ENCODE results near the gene FARSB. TPM values are rescaled to one million over a fixed set of nuclear protein-coding genes. Genes with fewer than 3 reads are reported as not detected.

Gene FARSB
- total RNA-seq, 1 experiment from 2014 or later: 50.2 TPM

DNA sequence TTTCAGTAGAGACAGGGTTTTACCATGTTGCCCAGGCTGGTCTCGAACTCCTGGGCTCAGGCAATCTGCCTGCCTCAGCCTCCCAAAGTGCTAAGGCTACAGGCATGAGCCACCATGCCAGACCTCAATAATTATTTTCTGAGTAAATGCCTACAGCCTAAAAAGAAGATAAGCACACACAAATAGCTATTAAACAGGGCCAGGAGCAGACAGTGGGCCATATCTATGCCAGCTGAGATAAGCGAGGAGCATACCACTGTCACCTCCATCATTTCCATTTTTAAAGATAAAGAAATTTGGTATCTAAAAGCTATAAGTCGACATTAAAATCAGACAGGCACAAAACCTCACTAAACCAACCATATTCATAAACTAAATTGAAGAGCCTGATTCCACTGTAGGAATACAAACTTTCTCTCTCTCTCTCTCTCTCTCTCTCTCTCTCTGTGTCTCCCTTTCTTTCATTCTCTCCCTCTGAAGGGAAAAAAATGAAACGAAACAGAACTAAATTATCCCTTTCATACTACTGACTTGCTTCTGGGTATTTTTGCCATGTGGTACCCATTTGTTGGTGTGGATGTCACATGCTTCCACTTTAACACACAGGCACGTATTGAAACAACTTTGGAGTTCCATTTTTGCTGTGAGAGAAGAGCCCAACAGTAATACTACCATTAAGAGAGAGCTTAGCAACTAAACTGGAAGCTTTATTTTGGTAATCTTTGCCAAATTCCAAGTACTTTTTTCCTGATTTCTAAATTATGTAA lies 51.0 kb downstream of the FARSB start:
- no peaks in the 10 kb centered on the region; the same call in 1 of the 2 replicates for H3K79me2 ChIP-seq (ENCODE audit: low read depth)
- H3K9me3 ChIP-seq (ENCODE audit: insufficient read depth, low read depth): no peaks in the 10 kb centered on the region
- H3K4me2 ChIP-seq: no peak overlapping the region
- H3K27me3 ChIP-seq (ENCODE audit: insufficient read depth, low read depth): no peaks in the 10 kb centered on the region
- intact Hi-C loops (cut with micrococcal nuclease; ENCODE audit: unreplicated experiment): no loop called here
- peaks cover 44% of the 10 kb centered on the region for H3K36me3 ChIP-seq (ENCODE audit: low read depth)
- TF ChIP-seq, protein P1, sequence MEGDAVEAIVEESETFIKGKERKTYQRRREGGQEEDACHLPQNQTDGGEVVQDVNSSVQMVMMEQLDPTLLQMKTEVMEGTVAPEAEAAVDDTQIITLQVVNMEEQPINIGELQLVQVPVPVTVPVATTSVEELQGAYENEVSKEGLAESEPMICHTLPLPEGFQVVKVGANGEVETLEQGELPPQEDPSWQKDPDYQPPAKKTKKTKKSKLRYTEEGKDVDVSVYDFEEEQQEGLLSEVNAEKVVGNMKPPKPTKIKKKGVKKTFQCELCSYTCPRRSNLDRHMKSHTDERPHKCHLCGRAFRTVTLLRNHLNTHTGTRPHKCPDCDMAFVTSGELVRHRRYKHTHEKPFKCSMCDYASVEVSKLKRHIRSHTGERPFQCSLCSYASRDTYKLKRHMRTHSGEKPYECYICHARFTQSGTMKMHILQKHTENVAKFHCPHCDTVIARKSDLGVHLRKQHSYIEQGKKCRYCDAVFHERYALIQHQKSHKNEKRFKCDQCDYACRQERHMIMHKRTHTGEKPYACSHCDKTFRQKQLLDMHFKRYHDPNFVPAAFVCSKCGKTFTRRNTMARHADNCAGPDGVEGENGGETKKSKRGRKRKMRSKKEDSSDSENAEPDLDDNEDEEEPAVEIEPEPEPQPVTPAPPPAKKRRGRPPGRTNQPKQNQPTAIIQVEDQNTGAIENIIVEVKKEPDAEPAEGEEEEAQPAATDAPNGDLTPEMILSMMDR (conservative IDR thresholded peaks at IDR 0.05): no peak
- no peak for TF ChIP-seq EZH2 (IDR thresholded peaks at IDR 0.05; ENCODE audit: low read depth)
- H3K4me3 ChIP-seq: no peak overlapping the region
- no peak overlapping the region for H3K27ac ChIP-seq
- no peaks in the 10 kb centered on the region for H3K9me2 ChIP-seq (ENCODE audit: insufficient read depth)
- no peak for DNase-seq
- peaks cover 35% of the 10 kb centered on the region; the same call in 1 of the 2 replicates for H4K20me1 ChIP-seq (ENCODE audit: insufficient read depth)
- no peaks in the 10 kb centered on the region; the same call in 1 of the 2 replicates for H3F3A ChIP-seq (ENCODE audit: insufficient read depth, low read depth)
- H2AFZ ChIP-seq: no peak overlapping the region
- CTCF ChIA-PET: interaction anchor here (0.7 kb wide), 3 partner anchors 185 to 266 kb away, joined by 4 to 8 read pairs (median 5); no protein-coding TSS in a partner anchor
- BruUV-seq (replicated peaks): no TSS peak
- no peaks in the 10 kb centered on the region for H3K4me1 ChIP-seq (replicated peaks; ENCODE audit: insufficient read depth)
- POLR2A ChIA-PET (ENCODE audit: unreplicated experiment): interaction anchor here (0.6 kb wide), 1 partner anchor 24 kb away, joined by 6 read pairs; no protein-coding TSS in a partner anchor

DNA sequence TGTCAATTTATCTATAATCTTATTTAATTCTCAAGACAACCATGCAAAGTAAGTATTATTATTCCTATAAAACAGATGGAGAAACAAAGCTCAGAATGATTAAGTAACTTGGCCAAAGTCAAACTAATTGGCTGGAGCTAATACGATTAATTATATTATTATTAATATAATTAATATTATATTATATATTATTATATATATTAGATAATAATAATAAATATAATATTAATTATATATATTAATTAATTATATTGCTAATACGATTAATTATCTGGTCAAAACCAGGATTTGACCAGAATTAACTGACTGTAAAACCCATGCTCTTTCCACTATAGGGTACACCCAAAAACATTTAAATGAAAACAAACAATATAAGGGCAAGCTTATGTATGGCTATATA lies 52.4 kb downstream of the FARSB start:
- ChIA-PET POLR2A (ENCODE audit: unreplicated experiment) (no interaction called here), CTCF (no interaction called here)
- TF ChIP-seq, protein P1 (conservative IDR thresholded peaks at IDR 0.05): no peak
- TF ChIP-seq EZH2 (IDR thresholded peaks at IDR 0.05; ENCODE audit: low read depth): no peak
- Histone ChIP-seq H3K4me3 (no peak overlapping the region), H4K20me1 (ENCODE audit: insufficient read depth) (peaks cover 23% of the 10 kb centered on the region; the same call in 1 of the 2 replicates), H3K4me2 (no peak overlapping the region), H3K36me3 (ENCODE audit: low read depth) (peaks cover 50% of the 10 kb centered on the region), H3K27ac (no peak overlapping the region), H3K9me2 (ENCODE audit: insufficient read depth) (no peaks in the 10 kb centered on the region), H3K4me1 (replicated peaks; ENCODE audit: insufficient read depth) (no peaks in the 10 kb centered on the region), H3K27me3 (ENCODE audit: insufficient read depth, low read depth) (no peaks in the 10 kb centered on the region), H2AFZ (no peak overlapping the region), H3K79me2 (ENCODE audit: low read depth) (no peaks in the 10 kb centered on the region; the same call in 1 of the 2 replicates), H3K9me3 (ENCODE audit: insufficient read depth, low read depth) (no peaks in the 10 kb centered on the region), H3F3A (ENCODE audit: insufficient read depth, low read depth) (no peaks in the 10 kb centered on the region; the same call in 1 of the 2 replicates)
- no peak for DNase-seq
- intact Hi-C loops (cut with micrococcal nuclease; ENCODE audit: unreplicated experiment): no loop called here
- BruUV-seq (replicated peaks): no TSS peak

DNA sequence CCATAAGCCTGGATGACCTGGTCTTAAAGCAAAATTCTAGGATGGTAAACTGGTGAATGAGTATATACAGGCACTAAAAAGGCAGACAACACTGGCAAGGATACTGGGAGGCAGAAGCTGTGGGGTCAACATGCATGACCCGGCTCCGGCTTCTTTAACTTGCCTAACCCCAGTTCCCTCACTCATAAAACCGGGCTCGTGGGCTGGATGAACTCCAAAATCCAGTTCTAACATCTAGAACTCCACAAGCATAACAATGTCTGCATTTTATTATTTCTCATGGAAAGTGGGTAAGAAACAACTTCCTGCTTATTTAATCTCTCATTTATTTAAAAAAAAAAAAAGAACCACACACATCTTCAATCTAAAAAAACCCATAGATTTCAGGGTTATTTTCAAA lies 57.3 kb downstream of the FARSB start:
- POLR2A ChIA-PET (ENCODE audit: unreplicated experiment): no interaction called here
- intact Hi-C loops (cut with micrococcal nuclease; ENCODE audit: unreplicated experiment): no loop called here
- Histone ChIP-seq H3F3A (ENCODE audit: insufficient read depth, low read depth) (0 out of 2 replicates have a peak, but pooled peaks cover 8% of the 10 kb centered on the region), H3K27me3 (ENCODE audit: insufficient read depth, low read depth) (no peaks in the 10 kb centered on the region), H3K27ac (no peak overlapping the region), H3K9me3 (ENCODE audit: insufficient read depth, low read depth) (no peaks in the 10 kb centered on the region), H3K9me2 (ENCODE audit: insufficient read depth) (no peaks in the 10 kb centered on the region), H3K79me2 (ENCODE audit: low read depth) (no peaks in the 10 kb centered on the region), H3K36me3 (ENCODE audit: low read depth) (peaks cover 63% of the 10 kb centered on the region), H3K4me3 (no peak overlapping the region), H3K4me1 (replicated peaks; ENCODE audit: insufficient read depth) (0 out of 2 replicates have a peak, but pooled peaks cover 7% of the 10 kb centered on the region), H3K4me2 (no peak overlapping the region), H4K20me1 (ENCODE audit: insufficient read depth) (peaks cover 11% of the 10 kb centered on the region; the same call in 1 of the 2 replicates), H2AFZ (no peak overlapping the region)
- DNase-seq: no peak
- BruUV-seq (replicated peaks): no TSS peak
- CTCF ChIA-PET: interaction anchor here (0.6 kb wide), 1 partner anchor 281 kb away, joined by 4 read pairs; no protein-coding TSS in a partner anchor
- no peak for TF ChIP-seq EZH2 (IDR thresholded peaks at IDR 0.05; ENCODE audit: low read depth)
- TF ChIP-seq, protein P1 (conservative IDR thresholded peaks at IDR 0.05): no peak
